ENCODE results near the gene LEF1. TPM values are rescaled to one million over a fixed set of nuclear protein-coding genes. Genes with fewer than 3 reads are reported as not detected.

LEF1 gene
- total RNA-seq, 1 donor from 2014 or later: 1.7 TPM

DNA sequence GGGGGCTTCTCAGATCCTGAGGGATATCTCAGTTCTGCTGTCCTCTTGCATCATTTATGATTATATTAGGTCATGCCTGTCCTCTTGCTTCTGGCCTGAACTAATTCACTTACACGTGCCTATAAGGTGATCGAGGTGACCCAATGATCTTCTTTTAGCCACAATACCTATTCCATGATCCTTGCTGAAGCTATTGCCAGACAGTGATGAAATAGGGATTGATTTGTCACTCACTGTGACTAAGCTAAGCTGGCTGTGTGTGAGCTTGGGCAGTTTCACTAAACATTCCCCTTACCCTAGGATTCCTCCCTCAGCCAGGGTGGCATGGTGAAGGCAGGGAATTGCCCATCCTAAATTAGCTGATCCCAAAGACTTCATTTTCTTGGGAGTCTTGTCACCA is 160.0 kb downstream of the LEF1 start:
- DNase-seq (ENCODE audit: extremely low spot score, unreplicated experiment): no peak
- TF ChIP-seq, protein P1, sequence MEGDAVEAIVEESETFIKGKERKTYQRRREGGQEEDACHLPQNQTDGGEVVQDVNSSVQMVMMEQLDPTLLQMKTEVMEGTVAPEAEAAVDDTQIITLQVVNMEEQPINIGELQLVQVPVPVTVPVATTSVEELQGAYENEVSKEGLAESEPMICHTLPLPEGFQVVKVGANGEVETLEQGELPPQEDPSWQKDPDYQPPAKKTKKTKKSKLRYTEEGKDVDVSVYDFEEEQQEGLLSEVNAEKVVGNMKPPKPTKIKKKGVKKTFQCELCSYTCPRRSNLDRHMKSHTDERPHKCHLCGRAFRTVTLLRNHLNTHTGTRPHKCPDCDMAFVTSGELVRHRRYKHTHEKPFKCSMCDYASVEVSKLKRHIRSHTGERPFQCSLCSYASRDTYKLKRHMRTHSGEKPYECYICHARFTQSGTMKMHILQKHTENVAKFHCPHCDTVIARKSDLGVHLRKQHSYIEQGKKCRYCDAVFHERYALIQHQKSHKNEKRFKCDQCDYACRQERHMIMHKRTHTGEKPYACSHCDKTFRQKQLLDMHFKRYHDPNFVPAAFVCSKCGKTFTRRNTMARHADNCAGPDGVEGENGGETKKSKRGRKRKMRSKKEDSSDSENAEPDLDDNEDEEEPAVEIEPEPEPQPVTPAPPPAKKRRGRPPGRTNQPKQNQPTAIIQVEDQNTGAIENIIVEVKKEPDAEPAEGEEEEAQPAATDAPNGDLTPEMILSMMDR (IDR thresholded peaks at IDR 0.05): no peak
- H3K27me3 Mint-ChIP-seq (ENCODE audit: unreplicated experiment): no peaks in the 10 kb centered on the region
- H3K36me3 Mint-ChIP-seq (ENCODE audit: unreplicated experiment): peaks cover 1% of the 10 kb centered on the region
- H3K4me1 Mint-ChIP-seq (ENCODE audit: unreplicated experiment): peaks cover 17% of the 10 kb centered on the region
- H3K4me3 Mint-ChIP-seq (ENCODE audit: unreplicated experiment): no peak overlapping the region
- H3K9me3 Mint-ChIP-seq (ENCODE audit: unreplicated experiment): no peaks in the 10 kb centered on the region
- H3K27ac Mint-ChIP-seq (ENCODE audit: unreplicated experiment): no peak overlapping the region

GRCh38 chr4:108007984-108008383 is 160.7 kb downstream of the LEF1 start:
- no peak for DNase-seq (ENCODE audit: extremely low spot score, unreplicated experiment)
- Mint-ChIP-seq H3K27me3 (ENCODE audit: unreplicated experiment) (no peaks in the 10 kb centered on the region), H3K4me3 (ENCODE audit: unreplicated experiment) (no peak overlapping the region), H3K4me1 (ENCODE audit: unreplicated experiment) (peaks cover 18% of the 10 kb centered on the region), H3K36me3 (ENCODE audit: unreplicated experiment) (peaks cover 1% of the 10 kb centered on the region), H3K9me3 (ENCODE audit: unreplicated experiment) (no peaks in the 10 kb centered on the region), H3K27ac (ENCODE audit: unreplicated experiment) (no peak overlapping the region)
- TF ChIP-seq, protein P1 (IDR thresholded peaks at IDR 0.05): no peak

GRCh38 chr4:108006361-108006760 is 162.4 kb downstream of the LEF1 start:
- no peak for DNase-seq (ENCODE audit: extremely low spot score, unreplicated experiment)
- no peaks in the 10 kb centered on the region for H3K9me3 Mint-ChIP-seq (ENCODE audit: unreplicated experiment)
- H3K36me3 Mint-ChIP-seq (ENCODE audit: unreplicated experiment): no peaks in the 10 kb centered on the region
- no peaks in the 10 kb centered on the region for H3K27me3 Mint-ChIP-seq (ENCODE audit: unreplicated experiment)
- peaks cover 18% of the 10 kb centered on the region for H3K4me1 Mint-ChIP-seq (ENCODE audit: unreplicated experiment)
- H3K27ac Mint-ChIP-seq (ENCODE audit: unreplicated experiment): no peak overlapping the region
- H3K4me3 Mint-ChIP-seq (ENCODE audit: unreplicated experiment): no peak overlapping the region
- TF ChIP-seq, protein P1 (IDR thresholded peaks at IDR 0.05): no peak

DNA sequence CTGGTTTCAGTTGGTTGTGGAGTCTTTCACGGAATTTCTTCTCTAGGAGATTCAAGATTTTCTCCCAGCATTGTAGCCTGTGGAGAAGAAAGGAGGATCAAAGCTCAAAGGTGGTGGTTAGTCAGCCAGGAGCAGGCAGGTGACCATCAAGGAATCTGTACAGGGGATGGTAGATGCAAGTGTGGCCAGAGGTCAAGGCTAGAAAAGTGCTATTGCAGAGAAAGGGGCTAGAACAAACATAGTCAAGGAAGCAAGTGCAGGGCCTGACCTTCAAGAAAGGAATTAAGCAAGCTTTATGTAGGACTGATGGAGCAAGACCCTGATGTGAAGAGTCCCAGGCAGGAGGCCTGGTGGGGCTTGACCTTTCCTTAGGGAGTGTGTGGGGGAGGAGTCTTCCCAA is 162.9 kb downstream of the LEF1 start:
- H3K4me1 Mint-ChIP-seq (ENCODE audit: unreplicated experiment): peaks cover 18% of the 10 kb centered on the region
- no peaks in the 10 kb centered on the region for H3K9me3 Mint-ChIP-seq (ENCODE audit: unreplicated experiment)
- H3K27me3 Mint-ChIP-seq (ENCODE audit: unreplicated experiment): no peaks in the 10 kb centered on the region
- H3K4me3 Mint-ChIP-seq (ENCODE audit: unreplicated experiment): no peak overlapping the region
- no peak overlapping the region for H3K27ac Mint-ChIP-seq (ENCODE audit: unreplicated experiment)
- TF ChIP-seq, protein P1 (IDR thresholded peaks at IDR 0.05): no peak
- DNase-seq (ENCODE audit: extremely low spot score, unreplicated experiment): no peak
- no peaks in the 10 kb centered on the region for H3K36me3 Mint-ChIP-seq (ENCODE audit: unreplicated experiment)

DNA sequence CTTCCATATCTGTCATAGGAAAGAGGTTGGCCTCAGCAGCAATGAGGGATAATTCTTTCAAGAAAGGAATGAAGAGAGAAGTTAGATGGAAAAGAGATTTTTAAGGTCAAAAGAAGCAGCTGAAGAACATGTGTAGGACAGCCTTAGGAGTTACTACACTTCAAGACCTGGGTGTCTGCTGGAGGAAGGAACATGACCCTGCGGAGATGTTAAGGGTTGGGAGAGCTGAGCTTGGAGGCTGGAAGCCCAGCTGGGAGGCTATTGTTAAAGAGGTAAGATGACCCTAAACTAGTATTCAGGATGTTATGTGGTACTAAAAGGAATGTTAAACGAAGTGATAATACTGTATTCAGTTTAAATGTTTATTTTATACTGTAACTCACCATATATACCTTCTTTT is 164.1 kb downstream of the LEF1 start:
- H3K27ac Mint-ChIP-seq (ENCODE audit: unreplicated experiment): no peak overlapping the region
- DNase-seq (ENCODE audit: extremely low spot score, unreplicated experiment): no peak
- peaks cover 5% of the 10 kb centered on the region for H3K36me3 Mint-ChIP-seq (ENCODE audit: unreplicated experiment)

More for the DNA sequence above, 164.1 kb downstream of the LEF1 start:
- Mint-ChIP-seq H3K9me3 (ENCODE audit: unreplicated experiment) (no peaks in the 10 kb centered on the region), H3K4me1 (ENCODE audit: unreplicated experiment) (peaks cover 11% of the 10 kb centered on the region), H3K27me3 (ENCODE audit: unreplicated experiment) (no peaks in the 10 kb centered on the region), H3K4me3 (ENCODE audit: unreplicated experiment) (no peak overlapping the region)
- TF ChIP-seq, protein P1 (IDR thresholded peaks at IDR 0.05): no peak
